Pancreas (tissue), 10 donors: Measurements from ENCODE around the gene MYRF. TPM values are rescaled to one million over a fixed set of nuclear protein-coding genes. Genes with fewer than 3 reads are reported as not detected.

Experiments used
- ATAC-seq, 4 donors: fragments of 200-7000 bp; cut with Tn5 transposase; one replicate each; pipeline versions ENCODE4 v1.8.0 to v1.9.1; 2020; ENCODE audit warnings: mild to moderate bottlenecking in 4 of 4, moderate library complexity in 4 of 4
- DNase-seq, 6 donors: peaks; one replicate each; pipeline ENCODE4 v3.0.0-alpha.2; 2020
- FAIRE-seq: peaks from 2 replicates; lab custom pipeline; 2012; peaks lifted over from hg19 to GRCh38; lab: Jason Lieb, UNC
- H3K27ac ChIP-seq, 4 donors: fragments of 200-600 bp; sonication (generic); 1 replicate in 3 of 4; 2 replicates in 1 of 4; pipeline versions ENCODE4 v1.5.0 to v1.8.0; 2020
- H3K27me3 ChIP-seq, 4 donors: fragments of 200-600 bp; one replicate each; pipeline ENCODE4 v1.8.0; 2021
- H3K36me3 ChIP-seq, 3 donors: fragments of 200-600 bp; sonication (generic) in 1 of 3; one replicate each; pipeline versions ENCODE4 v1.5.0 to v1.8.0; 2020 to 2021
- H3K4me1 ChIP-seq, 3 donors: fragments of 200-600 bp; one replicate each; pipeline ENCODE4 v1.8.0; 2021
- H3K4me3 ChIP-seq, 4 donors: fragments of 200-600 bp; sonication (generic) in 2 of 4; one replicate each; pipeline versions ENCODE4 v1.5.0 to v1.8.0; 2020 to 2021
- H3K9me3 ChIP-seq, 4 donors: fragments of 200-600 bp; one replicate each; pipeline ENCODE4 v1.8.0; 2021
- WGBS, 2 donors: extraction: QIAGEN DNeasy Blood & Tissue Kit; methylation state at CpG; one replicate each; pipeline ENCODE4 v1.1.7; 2013; 5-methylcytosine and 5-hydroxymethylcytosine counted together
- intact Hi-C, 3 donors: fragments of 100-400 bp; cut with DNase I; formaldehyde crosslinking; loops; one replicate each; pipeline versions ENCODE4 v1.11.1 to v1.14.2; 2022
- polyA plus RNA-seq, 2 donors: library from polyadenylated mRNA; stranded (reverse); fragments of 200-250 nt; gene quantifications; one replicate each; pipeline ENCODE4 v1.2.3, GENCODE V29; 2013
- total RNA-seq, 6 donors: library from RNA; stranded (reverse); fragmentation: NEBNext Ultra II Directional in 4 of 6; extraction: Animal tissue kit (Norgen Biotek cat#: 25700) in 4 of 6; gene quantifications; one replicate each; pipeline versions ENCODE4 v1.2.1 to v1.2.4, GENCODE V29; 2021 to 2023
- TF ChIP-seq, protein P1 (sequence below), 4 donors: fragments of 200-600 bp; sonication (generic) in 3 of 4; IDR thresholded peaks; one replicate each; pipeline versions ENCODE4 v1.5.0 to v1.8.0; 2021; ENCODE audit warnings: antibody characterized with exemption in 4 of 4
- donor health status: healthy with polysubstance abuse.
- donor health status: DM: no; HTN: no; CAD: no; lungs with moderate emphysema.
- donor health status: DM: no; HTN: no; CAD: no.
- donor health status: control.
- donor health status: control.
- donor health status: Bipolar disorder and iron deficiency.
- donor health status: DM: yes; HTN: yes; CAD: no.
- donor health status: DM: no; HTN: no; CAD: no.
- donor health status: DM: no; HTN: no; CAD: no.
- donor health status: DM: yes; HTN: yes; CAD: no.

The MYRF gene
- total and polyA plus RNA-seq, 8 donors = 19.1 to 69.3 (median 30.2) TPM

GRCh38 chr11:61751384-61751783, 1.1 kb upstream of the MYRF start:
- no peaks in the 10 kb centered on the region for H3K36me3 ChIP-seq
- peaks cover 13 to 33% (median 22%) of the 10 kb centered on the region in 3 donors for H3K4me1 ChIP-seq
- FAIRE-seq = no peak
- ATAC-seq = no peak
- no peaks in the 10 kb centered on the region for H3K27me3 ChIP-seq
- TF ChIP-seq, protein P1, sequence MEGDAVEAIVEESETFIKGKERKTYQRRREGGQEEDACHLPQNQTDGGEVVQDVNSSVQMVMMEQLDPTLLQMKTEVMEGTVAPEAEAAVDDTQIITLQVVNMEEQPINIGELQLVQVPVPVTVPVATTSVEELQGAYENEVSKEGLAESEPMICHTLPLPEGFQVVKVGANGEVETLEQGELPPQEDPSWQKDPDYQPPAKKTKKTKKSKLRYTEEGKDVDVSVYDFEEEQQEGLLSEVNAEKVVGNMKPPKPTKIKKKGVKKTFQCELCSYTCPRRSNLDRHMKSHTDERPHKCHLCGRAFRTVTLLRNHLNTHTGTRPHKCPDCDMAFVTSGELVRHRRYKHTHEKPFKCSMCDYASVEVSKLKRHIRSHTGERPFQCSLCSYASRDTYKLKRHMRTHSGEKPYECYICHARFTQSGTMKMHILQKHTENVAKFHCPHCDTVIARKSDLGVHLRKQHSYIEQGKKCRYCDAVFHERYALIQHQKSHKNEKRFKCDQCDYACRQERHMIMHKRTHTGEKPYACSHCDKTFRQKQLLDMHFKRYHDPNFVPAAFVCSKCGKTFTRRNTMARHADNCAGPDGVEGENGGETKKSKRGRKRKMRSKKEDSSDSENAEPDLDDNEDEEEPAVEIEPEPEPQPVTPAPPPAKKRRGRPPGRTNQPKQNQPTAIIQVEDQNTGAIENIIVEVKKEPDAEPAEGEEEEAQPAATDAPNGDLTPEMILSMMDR (IDR thresholded peaks at IDR 0.05) = no peak
- 45 to 50% methylated on average over 14 of the region's 14 CpGs for WGBS, 2 donors
- no peaks in the 10 kb centered on the region for H3K9me3 ChIP-seq
- DNase-seq = no peak
- H3K27ac ChIP-seq = no peak overlapping the region
- intact Hi-C loops = no loop called here
- H3K4me3 ChIP-seq = no peak overlapping the region

DNA sequence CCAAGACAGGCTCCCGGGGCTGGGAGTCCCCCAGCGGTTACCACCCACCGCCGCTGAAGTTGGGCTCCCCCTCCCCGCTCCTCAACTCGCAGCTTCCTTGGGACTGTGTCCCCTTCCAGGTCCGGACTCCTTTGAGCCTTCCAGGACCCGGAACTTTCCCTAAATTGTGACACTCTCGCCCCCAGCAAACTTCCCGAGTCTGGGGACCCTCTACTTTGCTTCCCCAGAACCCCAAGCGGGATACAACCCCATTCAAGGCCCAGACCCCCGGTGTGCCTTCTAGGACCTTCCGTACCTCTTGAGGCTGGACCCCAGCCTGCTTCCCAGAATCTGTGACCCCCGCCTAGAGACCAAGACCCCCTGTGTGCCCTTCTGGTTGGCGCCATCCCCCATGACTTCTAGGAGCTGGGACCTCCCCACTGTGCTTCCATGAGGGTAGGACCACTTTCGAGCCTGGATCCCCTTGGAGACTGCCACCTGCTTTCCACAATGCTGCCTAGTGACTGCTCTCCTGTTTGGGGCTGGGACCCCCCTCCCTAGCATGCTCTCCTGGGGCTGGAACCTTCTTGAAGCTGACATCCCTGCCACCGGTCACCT, 587 bp downstream of the MYRF start:
- Histone ChIP-seq H3K36me3 (no peaks in the 10 kb centered on the region), H3K27me3 (no peaks in the 10 kb centered on the region), H3K9me3 (no peaks in the 10 kb centered on the region), H3K4me1 (peaks cover 27 to 43% (median 37%) of the 10 kb centered on the region in 3 donors), H3K4me3 (peak overlapping the region; percentile 63 to 82 (median 70)), H3K27ac (peak overlapping the region; percentile 68 to 97 (median 83))
- DNase-seq (no peak), ATAC-seq (no peak), FAIRE-seq (no peak)
- WGBS, 2 donors = 11% methylated on average over 17 of the region's 17 CpGs
- TF ChIP-seq, protein P1 (IDR thresholded peaks at IDR 0.05) = no peak
- intact Hi-C loops = no loop called here

DNA sequence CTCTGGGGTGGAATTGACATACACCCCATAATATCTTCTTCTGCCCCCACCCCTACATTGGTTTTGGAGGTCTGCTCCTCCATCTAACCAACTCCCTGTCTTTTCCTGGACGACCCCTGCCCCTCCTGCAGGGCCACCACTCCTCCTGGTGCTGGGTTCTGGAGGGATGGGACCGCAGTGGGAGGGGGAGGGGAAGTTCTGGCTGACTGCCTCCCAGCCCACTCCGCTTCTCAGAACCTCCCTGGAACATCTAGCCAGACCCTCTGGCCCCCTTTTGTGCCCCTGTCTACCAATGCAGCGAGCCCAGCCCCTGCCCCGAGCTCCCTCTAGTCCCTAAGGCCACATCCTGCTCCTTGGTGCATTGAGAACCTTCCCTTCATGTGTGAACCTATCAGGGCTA, 1.2 kb downstream of the MYRF start:
- peak overlapping the region; percentile 92 to 97 (median 96) for H3K27ac ChIP-seq
- peak overlapping the region; percentile 63 to 82 (median 70) for H3K4me3 ChIP-seq
- H3K27me3 ChIP-seq = no peaks in the 10 kb centered on the region
- no peak for FAIRE-seq
- 44 to 54% methylated on average over 5 of the region's 5 CpGs for WGBS, 2 donors
- peaks cover 31 to 45% (median 38%) of the 10 kb centered on the region in 3 donors for H3K4me1 ChIP-seq
- TF ChIP-seq, protein P1 (IDR thresholded peaks at IDR 0.05) = no peak
- DNase-seq = no peak
- no peaks in the 10 kb centered on the region for H3K36me3 ChIP-seq
- no peak for ATAC-seq
- no peaks in the 10 kb centered on the region for H3K9me3 ChIP-seq
- intact Hi-C loops = no loop called here

GRCh38 chr11:61754534-61755482, 2.4 kb downstream of the MYRF start:
- Histone ChIP-seq H3K4me3 (peak overlapping the region in 2 of 4 donors; percentile 72 to 82), H3K9me3 (no peaks in the 10 kb centered on the region), H3K27ac (peak overlapping the region; percentile 92 to 97 (median 96)), H3K4me1 (peaks cover 31 to 45% (median 38%) of the 10 kb centered on the region in 3 donors), H3K27me3 (no peaks in the 10 kb centered on the region), H3K36me3 (no peaks in the 10 kb centered on the region)
- intact Hi-C loops = no loop called here
- FAIRE-seq (no peak), ATAC-seq (peak in 2 of 4 donors; percentile 4 to 21), DNase-seq (no peak)
- whole genome bisulfite sequencing, 2 donors = 51 to 52% methylated on average over 28 to 31 of the region's 31 CpGs
- TF ChIP-seq, protein P1 (IDR thresholded peaks at IDR 0.05) = no peak
